Panc1 (cell line): Measurements from ENCODE around the gene CRELD2. TPM values are rescaled to one million over a fixed set of nuclear protein-coding genes. Genes with fewer than 3 reads are reported as not detected.

Experiments
- ATAC-seq: fragments of 200-7000 bp; cut with Tn5 transposase; 2 replicates; pipeline ENCODE4 v1.9.1; 2020; ENCODE audit warnings: mild to moderate bottlenecking, moderate library complexity
- BruUV-seq: library from RNA; stranded (reverse); fragments of 400-500 nt; replicated peaks from 2 replicates; lab custom pipeline; 2021; lab: Mats Ljungman, UMichigan
- CTCF ChIA-PET: fragments of 300-600 bp; sonication (Branson Sonifier 250); formaldehyde crosslinking; loops from one replicate; lab custom pipeline; 2022; ENCODE audit warnings: antibody characterized with exemption; lab: Charles Lee
- POLR2A ChIA-PET: fragments of 300-600 bp; sonication (Branson Sonifier 250); formaldehyde crosslinking; loops from one replicate; lab custom pipeline; 2022; ENCODE audit warnings: antibody characterized with exemption; lab: Charles Lee
- DNase-seq: peaks from one replicate; pipeline ENCODE4 v3.0.0-alpha.2; 2010; ENCODE audit warnings: low read depth, low spot score
- H3K27ac ChIP-seq: 2 replicates; pipeline ENCODE4 v1.5.1; 2011; ENCODE audit warnings: mild to moderate bottlenecking, low read length, inconsistent platforms
- H3K27me3 ChIP-seq: fragments of 200-500 bp; sonication (Bioruptor generic); 2 replicates; pipeline ENCODE4 v1.6.0; 2014; ENCODE audit warnings: low read length, inconsistent platforms; ENCODE audit not compliant: control insufficient read depth, insufficient read depth
- H3K36me3 ChIP-seq: fragments of 200-500 bp; sonication (Bioruptor generic); 2 replicates; pipeline ENCODE4 v1.5.1; 2014; ENCODE audit warnings: inconsistent platforms, mild to moderate bottlenecking, low read length, moderate library complexity; ENCODE audit not compliant: control insufficient read depth, insufficient read depth
- H3K4me1 ChIP-seq: 2 replicates; pipeline ENCODE4 v1.5.1; 2011; ENCODE audit warnings: inconsistent platforms, mild to moderate bottlenecking, low read length, moderate library complexity; ENCODE audit not compliant: control insufficient read depth, insufficient read depth
- H3K4me3 ChIP-seq, 2 experiments: 2 replicates each; pipeline ENCODE4 v1.5.1; 2011 to 2012; ENCODE audit warnings: low read depth in 2 of 2, low read length in 2 of 2, mild to moderate bottlenecking in 2 of 2, inconsistent platforms in 1 of 2, moderate library complexity in 1 of 2
- H3K9me3 ChIP-seq: fragments of 200-500 bp; sonication (Bioruptor generic); 2 replicates; pipeline ENCODE4 v1.5.1; 2014; ENCODE audit warnings: low read depth, mild to moderate bottlenecking, inconsistent platforms, low read length, moderate library complexity; ENCODE audit not compliant: control insufficient read depth, insufficient read depth
- POLR2AphosphoS5 ChIP-seq: IDR thresholded peaks from 2 replicates; pipeline ENCODE4 v1.6.1; 2012; ENCODE audit warnings: mild to moderate bottlenecking, low read depth, low read length, moderate library complexity
- SIN3A ChIP-seq: IDR thresholded peaks from 2 replicates; pipeline ENCODE4 v1.6.1; 2012; ENCODE audit warnings: low read depth, mild to moderate bottlenecking, low read length, moderate library complexity, borderline replicate concordance; ENCODE audit not compliant: insufficient read depth
- TCF7L2 ChIP-seq: IDR thresholded peaks from 2 replicates; pipeline ENCODE4 v1.6.1; 2011; ENCODE audit warnings: mild to moderate bottlenecking, low read depth, low read length, inconsistent platforms
- in situ Hi-C: cut with HindIII; loops from 2 replicates; pipeline ENCODE4 v1.10.0; 2016; ENCODE audit warnings: low sequenced_read_pairs, low pct_unique_long_range_greater_than_20kb
- intact Hi-C: fragments of 100-400 bp; cut with micrococcal nuclease; formaldehyde crosslinking; loops from one replicate; pipeline ENCODE4 v1.10.0; 2022; ENCODE audit not compliant: unreplicated experiment
- total RNA-seq: library from RNA; stranded (reverse); gene quantifications from one replicate; pipeline ENCODE4 v1.2.1, GENCODE V29; 2021; ENCODE audit not compliant: unreplicated experiment
- TF ChIP-seq, protein P1 (sequence below), 2 experiments: IDR thresholded peaks; 2 replicates each; pipeline ENCODE4 v1.6.1; 2011 to 2012; ENCODE audit warnings: low read depth in 2 of 2, control low read depth in 1 of 2, low read length in 1 of 2, mild to moderate bottlenecking in 1 of 2, moderate library complexity in 1 of 2; ENCODE audit not compliant: insufficient read depth in 1 of 2
- TF ChIP-seq, protein P2 (sequence below): fragments of 450-650 bp; IDR thresholded peaks from 2 replicates; pipeline ENCODE4 v1.5.1; 2017; ENCODE audit warnings: mild to moderate bottlenecking

CRELD2 gene
- total RNA-seq, 1 experiment from 2014 or later = 59.7 TPM

DNA sequence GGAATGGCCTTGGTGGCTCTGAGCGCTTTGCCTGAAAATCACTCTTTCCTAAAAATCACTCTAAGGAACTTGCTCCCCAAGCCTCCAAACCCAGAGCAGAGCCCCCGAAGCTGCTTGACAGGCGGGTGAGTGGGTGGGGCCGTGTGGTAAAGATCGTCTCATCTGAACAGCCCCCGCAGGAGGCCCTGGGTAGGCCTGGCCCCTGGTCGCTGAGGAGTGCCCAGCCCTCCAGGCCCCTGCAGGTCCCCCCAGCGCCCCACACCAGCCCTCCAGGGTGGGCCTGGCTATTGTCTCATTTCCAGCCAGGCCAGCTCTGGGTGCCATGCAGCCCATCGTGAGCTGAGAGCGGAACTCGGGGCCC lies 25.0 kb downstream of the CRELD2 start:
- intact Hi-C loops = no loop called here
- Histone ChIP-seq H3K27me3 (no peaks in the 10 kb centered on the region), H3K4me3 (no peak overlapping the region), H3K9me3 (no peaks in the 10 kb centered on the region), H3K4me1 (peaks cover 23% of the 10 kb centered on the region), H3K27ac (peak overlapping the region; percentile 89), H3K36me3 (no peaks in the 10 kb centered on the region)
- ATAC-seq = peak; percentile 33
- in situ Hi-C loops = no loop called here
- DNase-seq = no peak
- CTCF ChIA-PET = no interaction called here
- POLR2A ChIA-PET = no interaction called here
- TF ChIP-seq POLR2AphosphoS5 (no peak), SIN3A (no peak), TCF7L2 (no peak)
- TF ChIP-seq, protein P1, sequence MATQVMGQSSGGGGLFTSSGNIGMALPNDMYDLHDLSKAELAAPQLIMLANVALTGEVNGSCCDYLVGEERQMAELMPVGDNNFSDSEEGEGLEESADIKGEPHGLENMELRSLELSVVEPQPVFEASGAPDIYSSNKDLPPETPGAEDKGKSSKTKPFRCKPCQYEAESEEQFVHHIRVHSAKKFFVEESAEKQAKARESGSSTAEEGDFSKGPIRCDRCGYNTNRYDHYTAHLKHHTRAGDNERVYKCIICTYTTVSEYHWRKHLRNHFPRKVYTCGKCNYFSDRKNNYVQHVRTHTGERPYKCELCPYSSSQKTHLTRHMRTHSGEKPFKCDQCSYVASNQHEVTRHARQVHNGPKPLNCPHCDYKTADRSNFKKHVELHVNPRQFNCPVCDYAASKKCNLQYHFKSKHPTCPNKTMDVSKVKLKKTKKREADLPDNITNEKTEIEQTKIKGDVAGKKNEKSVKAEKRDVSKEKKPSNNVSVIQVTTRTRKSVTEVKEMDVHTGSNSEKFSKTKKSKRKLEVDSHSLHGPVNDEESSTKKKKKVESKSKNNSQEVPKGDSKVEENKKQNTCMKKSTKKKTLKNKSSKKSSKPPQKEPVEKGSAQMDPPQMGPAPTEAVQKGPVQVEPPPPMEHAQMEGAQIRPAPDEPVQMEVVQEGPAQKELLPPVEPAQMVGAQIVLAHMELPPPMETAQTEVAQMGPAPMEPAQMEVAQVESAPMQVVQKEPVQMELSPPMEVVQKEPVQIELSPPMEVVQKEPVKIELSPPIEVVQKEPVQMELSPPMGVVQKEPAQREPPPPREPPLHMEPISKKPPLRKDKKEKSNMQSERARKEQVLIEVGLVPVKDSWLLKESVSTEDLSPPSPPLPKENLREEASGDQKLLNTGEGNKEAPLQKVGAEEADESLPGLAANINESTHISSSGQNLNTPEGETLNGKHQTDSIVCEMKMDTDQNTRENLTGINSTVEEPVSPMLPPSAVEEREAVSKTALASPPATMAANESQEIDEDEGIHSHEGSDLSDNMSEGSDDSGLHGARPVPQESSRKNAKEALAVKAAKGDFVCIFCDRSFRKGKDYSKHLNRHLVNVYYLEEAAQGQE (IDR thresholded peaks at IDR 0.05; ENCODE audit: insufficient read depth in 1 of 2, low read depth in 2 of 2, low read length in 1 of 2) = no peak
- TF ChIP-seq, protein P2, sequence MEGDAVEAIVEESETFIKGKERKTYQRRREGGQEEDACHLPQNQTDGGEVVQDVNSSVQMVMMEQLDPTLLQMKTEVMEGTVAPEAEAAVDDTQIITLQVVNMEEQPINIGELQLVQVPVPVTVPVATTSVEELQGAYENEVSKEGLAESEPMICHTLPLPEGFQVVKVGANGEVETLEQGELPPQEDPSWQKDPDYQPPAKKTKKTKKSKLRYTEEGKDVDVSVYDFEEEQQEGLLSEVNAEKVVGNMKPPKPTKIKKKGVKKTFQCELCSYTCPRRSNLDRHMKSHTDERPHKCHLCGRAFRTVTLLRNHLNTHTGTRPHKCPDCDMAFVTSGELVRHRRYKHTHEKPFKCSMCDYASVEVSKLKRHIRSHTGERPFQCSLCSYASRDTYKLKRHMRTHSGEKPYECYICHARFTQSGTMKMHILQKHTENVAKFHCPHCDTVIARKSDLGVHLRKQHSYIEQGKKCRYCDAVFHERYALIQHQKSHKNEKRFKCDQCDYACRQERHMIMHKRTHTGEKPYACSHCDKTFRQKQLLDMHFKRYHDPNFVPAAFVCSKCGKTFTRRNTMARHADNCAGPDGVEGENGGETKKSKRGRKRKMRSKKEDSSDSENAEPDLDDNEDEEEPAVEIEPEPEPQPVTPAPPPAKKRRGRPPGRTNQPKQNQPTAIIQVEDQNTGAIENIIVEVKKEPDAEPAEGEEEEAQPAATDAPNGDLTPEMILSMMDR = no peak
- BruUV-seq = no TSS peak

DNA sequence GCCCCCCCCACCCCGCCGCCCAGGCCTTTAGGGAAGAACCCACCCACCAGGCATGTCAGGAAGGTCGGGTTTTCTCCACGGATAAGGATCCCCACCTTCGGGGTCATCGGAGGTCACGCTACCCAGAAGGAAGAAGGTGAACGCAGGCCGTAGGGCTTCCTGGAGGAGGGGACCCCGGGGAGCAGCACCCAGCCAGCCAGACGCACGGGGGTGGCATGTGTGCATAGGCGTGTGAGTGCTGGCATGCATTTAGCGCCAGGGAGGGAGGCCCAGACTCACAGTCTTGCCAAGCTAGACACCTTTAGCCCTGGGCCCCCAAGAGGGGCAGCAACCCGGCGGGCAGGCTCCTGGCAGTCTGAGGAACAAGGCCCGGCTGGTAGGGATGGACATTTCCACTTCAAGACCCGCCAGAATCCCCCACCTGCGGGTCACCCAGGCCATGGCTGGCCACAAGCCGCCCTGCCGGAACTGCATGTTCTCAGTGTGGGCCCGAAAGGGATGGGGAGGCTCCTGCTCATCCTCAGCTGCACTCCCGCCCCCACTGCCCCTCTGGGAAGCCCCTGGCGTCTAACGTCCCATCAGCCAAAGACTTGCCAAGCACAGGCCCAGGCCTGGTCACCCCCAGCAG lies 25.5 kb downstream of the CRELD2 start:
- Histone ChIP-seq H3K36me3 (no peaks in the 10 kb centered on the region), H3K4me3 (peak overlapping the region; percentile 36 to 53), H3K4me1 (peaks cover 28% of the 10 kb centered on the region), H3K9me3 (no peaks in the 10 kb centered on the region), H3K27ac (peak overlapping the region; percentile 89), H3K27me3 (no peaks in the 10 kb centered on the region)
- CTCF ChIA-PET = no interaction called here
- DNase-seq = no peak
- no TSS peak for BruUV-seq
- peak; percentile 18 for ATAC-seq
- intact Hi-C loops (no loop called here), in situ Hi-C loops (no loop called here)
- POLR2A ChIA-PET = no interaction called here
- TF ChIP-seq SIN3A (no peak), TCF7L2 (no peak), POLR2AphosphoS5 (no peak)
- TF ChIP-seq, protein P1 (IDR thresholded peaks at IDR 0.05; ENCODE audit: insufficient read depth in 1 of 2, low read depth in 2 of 2, low read length in 1 of 2) = no peak
- TF ChIP-seq, protein P2 = no peak
